ENCODE data around the gene STK38. TPM values are rescaled to one million over a fixed set of nuclear protein-coding genes. Genes with fewer than 3 reads are reported as not detected.

The STK38 gene
- total and polyA plus RNA-seq, 2 of the 13 experiments (the other 11 are each of a cell fraction or from before 2014, with no cell fraction given) = 10.3 to 20.7 TPM

- TF ChIP-seq ZFP91 (CRISPR knock-in tag; IDR thresholded peaks at IDR 0.05; ENCODE audit: borderline replicate concordance) (no peak; the same call in 1 of the 2 replicates), ZBTB38 (CRISPR knock-in tag; IDR thresholded peaks at IDR 0.05) (no peak), KDM2A (CRISPR knock-in tag; IDR thresholded peaks at IDR 0.05; ENCODE audit: borderline replicate concordance, low read depth) (0 out of 2 replicates have a peak, but pooled peaks have one; percentile 21), ZNF367 (CRISPR knock-in tag; IDR thresholded peaks at IDR 0.05; ENCODE audit: borderline replicate concordance) (no peak), JUND (CRISPR knock-in tag; IDR thresholded peaks at IDR 0.05) (peak; percentile 76), RNF2 (conservative IDR thresholded peaks at IDR 0.05; ENCODE audit: low read depth) (0 out of 2 replicates have a peak, but pooled peaks have one; percentile 55), FOXP1 (IDR thresholded peaks at IDR 0.05) (no peak; the same call in 1 of the 2 replicates), FOXP1 (CRISPR knock-in tag; IDR thresholded peaks at IDR 0.05) (peak; percentile 63; the same call in 1 of the 2 replicates), ZNF460 (CRISPR knock-in tag; IDR thresholded peaks at IDR 0.05; ENCODE audit: borderline replicate concordance) (peak; percentile 95), GMEB2 (CRISPR knock-in tag; IDR thresholded peaks at IDR 0.05; ENCODE audit: low read depth) (no peak), RFXAP (CRISPR knock-in tag; IDR thresholded peaks at IDR 0.05; ENCODE audit: borderline replicate concordance) (peak; percentile 66; the same call in 1 of the 2 replicates), ZNF142 (CRISPR knock-in tag; IDR thresholded peaks at IDR 0.05) (no peak), ZNF121 (CRISPR knock-in tag; IDR thresholded peaks at IDR 0.05) (peak; percentile 58; the same call in 1 of the 2 replicates), BRCA1 (CRISPR knock-in tag; IDR thresholded peaks at IDR 0.05) (0 out of 2 replicates have a peak, but pooled peaks have one; percentile 38), ZNF24 (IDR thresholded peaks at IDR 0.05) (peak; percentile 75; the same call in 1 of the 2 replicates), CC2D1A (CRISPR knock-in tag; IDR thresholded peaks at IDR 0.05) (no peak), NFIC (IDR thresholded peaks at IDR 0.05; ENCODE audit: low read length) (peak; percentile 40; the same call in 1 of the 2 replicates), CEBPG (CRISPR knock-in tag; IDR thresholded peaks at IDR 0.05) (peak; percentile 85), ATF2 (CRISPR knock-in tag; IDR thresholded peaks at IDR 0.05) (peak; percentile 57; the same call in 1 of the 2 replicates), RBM22 (optimal IDR thresholded peaks at IDR 0.05; ENCODE audit: low read length) (no peak), NR2F6 (IDR thresholded peaks at IDR 0.05) (peak; percentile 51), NR2F6 (CRISPR knock-in tag; IDR thresholded peaks at IDR 0.05) (peak; percentile 81)
These were observed 19.2 kb upstream of the STK38 start (continued) for GRCh38 chr6:36566418-36566905.
